IMR-90 (cell line): Measurements from ENCODE around the gene KIFC3. TPM values are rescaled to one million over a fixed set of nuclear protein-coding genes. Genes with fewer than 3 reads are reported as not detected.

ENCODE experiments used
- ATAC-seq: fragments of 200-7000 bp; cut with Tn5 transposase; 2 replicates; pipeline ENCODE4 v1.9.1; 2020; ENCODE audit warnings: low read depth, mild to moderate bottlenecking, moderate library complexity
- BruUV-seq: library from RNA; stranded (reverse); fragments of 400-500 nt; replicated peaks from 2 replicates; lab custom pipeline; 2021; lab: Mats Ljungman, UMichigan
- CTCF ChIA-PET: fragments of 300-600 bp; formaldehyde crosslinking; extraction: SDS; loops from one replicate; lab custom pipeline; 2021; ENCODE audit warnings: antibody characterized with exemption; lab: Yijun Ruan, JAX
- POLR2A ChIA-PET: fragments of 300-600 bp; sonication (Branson Sonifier 250); formaldehyde crosslinking; loops from one replicate; lab custom pipeline; 2022; ENCODE audit warnings: antibody characterized with exemption; ENCODE audit not compliant: unreplicated experiment; lab: Charles Lee
- DNase-seq: peaks from one replicate; pipeline ENCODE4 v3.0.0; 2013
- H2AFZ ChIP-seq: replicated peaks from 2 replicates; pipeline ENCODE3; 2013; ENCODE audit warnings: low read length, mild to moderate bottlenecking; ENCODE audit not compliant: poor library complexity
- H2AK5ac ChIP-seq: 2 replicates; pipeline ENCODE4 v1.6.1; 2013; ENCODE audit warnings: low read depth, low read length, inconsistent platforms
- H2AK9ac ChIP-seq: replicated peaks from 2 replicates; pipeline ENCODE3; 2013; ENCODE audit warnings: mild to moderate bottlenecking, low read depth, low read length, moderate library complexity; ENCODE audit not compliant: poor library complexity
- H2BK120ac ChIP-seq: 2 replicates; pipeline ENCODE4 v1.6.1; 2013; ENCODE audit warnings: low read depth, low read length, inconsistent platforms
- H2BK15ac ChIP-seq: 3 replicates; pipeline ENCODE4 v1.6.1; 2013; ENCODE audit warnings: low read depth, low read length, inconsistent platforms
- H2BK20ac ChIP-seq: 2 replicates; pipeline ENCODE4 v1.6.1; 2013; ENCODE audit warnings: low read depth, mild to moderate bottlenecking, inconsistent platforms, low read length, moderate library complexity
- H2BK5ac ChIP-seq: 2 replicates; pipeline ENCODE4 v1.6.1; 2013; ENCODE audit warnings: mild to moderate bottlenecking, low read depth, low read length, inconsistent platforms; ENCODE audit not compliant: poor library complexity, severe bottlenecking
- H3K14ac ChIP-seq: replicated peaks from 2 replicates; pipeline ENCODE4 v1.6.1; 2013; ENCODE audit warnings: low read depth, low read length, inconsistent platforms
- H3K18ac ChIP-seq: 2 replicates; pipeline ENCODE4 v1.6.1; 2013; ENCODE audit warnings: low read depth, low read length, control low read depth
- H3K23ac ChIP-seq: 2 replicates; pipeline ENCODE4 v1.6.1; 2013; ENCODE audit warnings: low read depth, low read length, inconsistent platforms
- H3K27ac ChIP-seq: 2 replicates; pipeline ENCODE4 v1.5.1; 2013; ENCODE audit warnings: mild to moderate bottlenecking, control low read depth, low read length; ENCODE audit not compliant: insufficient read depth
- H3K27me3 ChIP-seq: 2 replicates; pipeline ENCODE4 v1.6.1; 2013; ENCODE audit warnings: low read length; ENCODE audit not compliant: control insufficient read depth, insufficient read depth
- H3K36me3 ChIP-seq: 2 replicates; pipeline ENCODE4 v1.6.1; 2013; ENCODE audit warnings: low read length, mixed read lengths; ENCODE audit not compliant: control insufficient read depth, insufficient read depth
- H3K4ac ChIP-seq: 2 replicates; pipeline ENCODE4 v1.6.1; 2013; ENCODE audit warnings: low read depth, low read length, inconsistent platforms
- H3K4me1 ChIP-seq: 2 replicates; pipeline ENCODE4 v1.6.1; 2013; ENCODE audit warnings: low read length, mixed read lengths; ENCODE audit not compliant: control insufficient read depth, insufficient read depth
- H3K4me2 ChIP-seq: 2 replicates; pipeline ENCODE4 v1.6.1; 2013; ENCODE audit warnings: low read depth, mild to moderate bottlenecking, control low read depth, low read length, moderate library complexity
- H3K4me3 ChIP-seq: 2 replicates; pipeline ENCODE4 v1.5.1; 2013; ENCODE audit warnings: low read depth, mild to moderate bottlenecking, control low read depth, low read length, moderate library complexity; ENCODE audit not compliant: insufficient read depth
- H3K56ac ChIP-seq: 2 replicates; pipeline ENCODE4 v1.6.1; 2013; ENCODE audit warnings: low read length, inconsistent platforms; ENCODE audit not compliant: insufficient read depth; ENCODE audit errors: extremely low read depth
- H3K79me1 ChIP-seq, 2 experiments: 2 replicates each; pipeline ENCODE4 v1.6.1; 2013; ENCODE audit warnings: low read length in 2 of 2, inconsistent platforms in 1 of 2, low read depth in 1 of 2
- H3K9ac ChIP-seq: 2 replicates; pipeline ENCODE4 v1.6.1; 2013; ENCODE audit warnings: low read depth, low read length, control low read depth
- H3K9me1 ChIP-seq: 2 replicates; pipeline ENCODE4 v1.6.1; 2013; ENCODE audit warnings: low read length, inconsistent platforms; ENCODE audit not compliant: insufficient read depth
- H3K9me3 ChIP-seq: 2 replicates; pipeline ENCODE4 v1.6.1; 2013; ENCODE audit warnings: low read length; ENCODE audit not compliant: control insufficient read depth, insufficient read depth
- H4K20me1 ChIP-seq: 2 replicates; pipeline ENCODE4 v1.6.1; 2013; ENCODE audit warnings: low read length, inconsistent platforms; ENCODE audit not compliant: insufficient read depth
- H4K5ac ChIP-seq: 2 replicates; pipeline ENCODE4 v1.6.1; 2013; ENCODE audit warnings: mild to moderate bottlenecking, low read depth, low read length, control low read depth
- H4K8ac ChIP-seq, 2 experiments: 2 replicates each; pipeline ENCODE4 v1.6.1; 2013; ENCODE audit warnings: low read depth in 2 of 2, low read length in 2 of 2, control low read depth in 1 of 2, inconsistent platforms in 1 of 2
- H4K91ac ChIP-seq: 2 replicates; pipeline ENCODE4 v1.6.1; 2013; ENCODE audit warnings: low read depth, low read length, inconsistent platforms; ENCODE audit not compliant: insufficient read depth
- CEBPB ChIP-seq: IDR thresholded peaks from 2 replicates; pipeline ENCODE4 v1.6.1; 2012; ENCODE audit warnings: low read depth, low read length, improper control_type of control experiment
- MAFK ChIP-seq: IDR thresholded peaks from 2 replicates; pipeline ENCODE4 v1.6.1; 2012; ENCODE audit warnings: low read depth, low read length, improper control_type of control experiment
- MXI1 ChIP-seq: IDR thresholded peaks from 2 replicates; pipeline ENCODE4 v1.6.1; 2012; ENCODE audit warnings: low read depth, mild to moderate bottlenecking, low read length, moderate library complexity, borderline replicate concordance
- NFE2L2 ChIP-seq: fragments of 150-350 bp; IDR thresholded peaks from 2 replicates; pipeline ENCODE4 v1.6.1; 2016; ENCODE audit warnings: low read depth, mild to moderate bottlenecking, low read length
- POLR2A ChIP-seq: IDR thresholded peaks from 2 replicates; pipeline ENCODE4 v1.6.1; 2012; ENCODE audit warnings: mild to moderate bottlenecking, low read depth, low read length
- SMC3 ChIP-seq: fragments of 150-350 bp; IDR thresholded peaks from 2 replicates; pipeline ENCODE4 v1.6.1; 2016; ENCODE audit warnings: low read depth, mild to moderate bottlenecking, antibody characterized with exemption, low read length, moderate library complexity
- WGBS, 2 experiments: methylation state at CpG; one replicate each; pipeline versions ENCODE4 v1.1.5 to v1.1.7; 2013; ENCODE audit warnings: missing lambda C conversion rate in 2 of 2; ENCODE audit not compliant: insufficient read length in 1 of 2; ENCODE audit errors: extremely low coverage in 2 of 2; 5-methylcytosine and 5-hydroxymethylcytosine counted together
- dilution Hi-C: fragments of 300-500 bp; cut with HindIII; formaldehyde crosslinking; loops from one replicate; pipeline ENCODE4 v1.14.3; 2018; ENCODE audit warnings: low sequenced_read_pairs; ENCODE audit not compliant: unreplicated experiment
- in situ Hi-C: fragments of 300-500 bp; cut with MboI; formaldehyde crosslinking; loops from 3 replicates; pipeline ENCODE4 v1.14.3; 2019; ENCODE audit warnings: low sequenced_read_pairs, inconsistent platforms, mixed read lengths
- intact Hi-C: fragments of 100-400 bp; cut with micrococcal nuclease; formaldehyde crosslinking; loops from 2 replicates; pipeline ENCODE4 v1.10.0; 2022
- polyA plus RNA-seq, 3 experiments: library from polyadenylated mRNA; depleted of rRNA; stranded (reverse); fragments of >200 nt; gene quantifications; 2 replicates each; pipeline ENCODE4 v1.2.3, GENCODE V29; 2012; ENCODE audit warnings: low replicate concordance in 1 of 3
- total RNA-seq: library from RNA; depleted of rRNA; stranded (reverse); fragments of >200 nt; gene quantifications from 2 replicates; pipeline ENCODE4 v1.2.3, GENCODE V29; 2012
- TF ChIP-seq, protein P1 (sequence below): conservative IDR thresholded peaks from 2 replicates; pipeline ENCODE4 v1.5.1; 2012; ENCODE audit warnings: mild to moderate bottlenecking, low read depth, low read length, improper control_type of control experiment
- TF ChIP-seq, protein P2 (sequence below): fragments of 150-350 bp; IDR thresholded peaks from 2 replicates; pipeline ENCODE4 v1.6.1; 2017; ENCODE audit warnings: mild to moderate bottlenecking, antibody characterized with exemption, low read length, low read depth

The KIFC3 gene
- total and polyA plus RNA-seq, 2 of the 4 experiments (the other 2 are of a cell fraction) = 48.6 to 62.5 TPM

DNA sequence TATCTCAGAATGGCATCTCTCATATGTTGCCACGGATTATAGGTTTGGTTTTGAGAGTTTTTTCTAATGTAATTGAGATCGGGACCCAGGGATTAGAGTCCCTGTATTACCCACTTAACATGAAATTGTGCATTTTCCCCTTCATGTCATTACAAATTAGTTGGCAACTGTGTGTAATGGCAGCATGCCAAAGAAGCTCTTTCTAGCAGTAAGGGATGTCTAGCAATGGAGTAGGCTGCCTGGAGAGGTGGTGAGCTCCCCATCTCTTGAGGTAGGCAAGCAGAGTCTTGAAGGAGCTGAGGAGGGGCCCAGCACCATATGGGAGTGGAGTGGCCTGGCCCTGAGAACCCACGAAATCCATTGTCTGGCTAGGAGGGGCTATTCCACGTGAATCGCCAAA, 76.7 kb downstream of the KIFC3 start:
- no peak overlapping the region for H4K91ac ChIP-seq
- no peak overlapping the region for H3K9ac ChIP-seq
- H3K27me3 ChIP-seq = peaks cover 8% of the 10 kb centered on the region
- no peak overlapping the region for H4K8ac ChIP-seq
- ChIA-PET CTCF (no interaction called here), POLR2A (no interaction called here)
- H3K27ac ChIP-seq = no peak overlapping the region
- H3K36me3 ChIP-seq = no peaks in the 10 kb centered on the region
- H2BK20ac ChIP-seq = no peak overlapping the region
- H3K23ac ChIP-seq = no peak overlapping the region
- H2BK5ac ChIP-seq = no peak overlapping the region
- H3K9me3 ChIP-seq = no peaks in the 10 kb centered on the region
- BruUV-seq = no TSS peak
- H2AFZ ChIP-seq = no peak overlapping the region
- H3K9me1 ChIP-seq = no peaks in the 10 kb centered on the region
- no peak overlapping the region for H3K4me2 ChIP-seq
- H2BK15ac ChIP-seq = no peak overlapping the region
- H3K14ac ChIP-seq = no peak overlapping the region
- no peak overlapping the region for H2AK9ac ChIP-seq
- no peak for DNase-seq
- no peak overlapping the region for H4K5ac ChIP-seq
- H3K79me1 ChIP-seq = no peaks in the 10 kb centered on the region
- WGBS, 2 experiments = 80% methylated on average over 1 of the region's 5 CpGs; no CpG with 5 or more reads in 1 of the 2 experiments
- H3K4ac ChIP-seq = no peak overlapping the region
- intact Hi-C loops (no loop called here), in situ Hi-C loops (no loop called here), dilution Hi-C loops (no loop called here)
- no peak overlapping the region for H3K4me3 ChIP-seq
- no peak overlapping the region for H2AK5ac ChIP-seq
- TF ChIP-seq, protein P1, sequence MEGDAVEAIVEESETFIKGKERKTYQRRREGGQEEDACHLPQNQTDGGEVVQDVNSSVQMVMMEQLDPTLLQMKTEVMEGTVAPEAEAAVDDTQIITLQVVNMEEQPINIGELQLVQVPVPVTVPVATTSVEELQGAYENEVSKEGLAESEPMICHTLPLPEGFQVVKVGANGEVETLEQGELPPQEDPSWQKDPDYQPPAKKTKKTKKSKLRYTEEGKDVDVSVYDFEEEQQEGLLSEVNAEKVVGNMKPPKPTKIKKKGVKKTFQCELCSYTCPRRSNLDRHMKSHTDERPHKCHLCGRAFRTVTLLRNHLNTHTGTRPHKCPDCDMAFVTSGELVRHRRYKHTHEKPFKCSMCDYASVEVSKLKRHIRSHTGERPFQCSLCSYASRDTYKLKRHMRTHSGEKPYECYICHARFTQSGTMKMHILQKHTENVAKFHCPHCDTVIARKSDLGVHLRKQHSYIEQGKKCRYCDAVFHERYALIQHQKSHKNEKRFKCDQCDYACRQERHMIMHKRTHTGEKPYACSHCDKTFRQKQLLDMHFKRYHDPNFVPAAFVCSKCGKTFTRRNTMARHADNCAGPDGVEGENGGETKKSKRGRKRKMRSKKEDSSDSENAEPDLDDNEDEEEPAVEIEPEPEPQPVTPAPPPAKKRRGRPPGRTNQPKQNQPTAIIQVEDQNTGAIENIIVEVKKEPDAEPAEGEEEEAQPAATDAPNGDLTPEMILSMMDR = no peak
- TF ChIP-seq CEBPB (no peak), NFE2L2 (no peak), SMC3 (no peak), MXI1 (no peak), POLR2A (no peak), MAFK (no peak)
- TF ChIP-seq, protein P2, sequence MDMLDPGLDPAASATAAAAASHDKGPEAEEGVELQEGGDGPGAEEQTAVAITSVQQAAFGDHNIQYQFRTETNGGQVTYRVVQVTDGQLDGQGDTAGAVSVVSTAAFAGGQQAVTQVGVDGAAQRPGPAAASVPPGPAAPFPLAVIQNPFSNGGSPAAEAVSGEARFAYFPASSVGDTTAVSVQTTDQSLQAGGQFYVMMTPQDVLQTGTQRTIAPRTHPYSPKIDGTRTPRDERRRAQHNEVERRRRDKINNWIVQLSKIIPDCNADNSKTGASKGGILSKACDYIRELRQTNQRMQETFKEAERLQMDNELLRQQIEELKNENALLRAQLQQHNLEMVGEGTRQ = no peak
- H2BK120ac ChIP-seq = no peak overlapping the region
- H4K20me1 ChIP-seq = no peaks in the 10 kb centered on the region
- no peak overlapping the region for H3K56ac ChIP-seq
- no peak for ATAC-seq
- no peaks in the 10 kb centered on the region for H3K4me1 ChIP-seq
- no peak overlapping the region for H3K18ac ChIP-seq
